NCI-H1436 (cell line): Measurements from ENCODE around the gene SELENOW.
A peak's percentile ranks its signal among the peaks of the same experiment; 100 is the strongest.
"Not testable (repeated sequence)": the region's sequence is repeated elsewhere in the genome, so short reads cannot be mapped to it uniquely, and the experiment has no call there.

Experiments used
- DNase-seq: peaks from one replicate; lab custom pipeline; 2025; lab: John Stamatoyannopoulos, UW

SELENOW gene

GRCh38 chr19:47756953-47757608 lies 21.4 kb upstream of the SELENOW start:
- no peak for DNase-seq

DNA sequence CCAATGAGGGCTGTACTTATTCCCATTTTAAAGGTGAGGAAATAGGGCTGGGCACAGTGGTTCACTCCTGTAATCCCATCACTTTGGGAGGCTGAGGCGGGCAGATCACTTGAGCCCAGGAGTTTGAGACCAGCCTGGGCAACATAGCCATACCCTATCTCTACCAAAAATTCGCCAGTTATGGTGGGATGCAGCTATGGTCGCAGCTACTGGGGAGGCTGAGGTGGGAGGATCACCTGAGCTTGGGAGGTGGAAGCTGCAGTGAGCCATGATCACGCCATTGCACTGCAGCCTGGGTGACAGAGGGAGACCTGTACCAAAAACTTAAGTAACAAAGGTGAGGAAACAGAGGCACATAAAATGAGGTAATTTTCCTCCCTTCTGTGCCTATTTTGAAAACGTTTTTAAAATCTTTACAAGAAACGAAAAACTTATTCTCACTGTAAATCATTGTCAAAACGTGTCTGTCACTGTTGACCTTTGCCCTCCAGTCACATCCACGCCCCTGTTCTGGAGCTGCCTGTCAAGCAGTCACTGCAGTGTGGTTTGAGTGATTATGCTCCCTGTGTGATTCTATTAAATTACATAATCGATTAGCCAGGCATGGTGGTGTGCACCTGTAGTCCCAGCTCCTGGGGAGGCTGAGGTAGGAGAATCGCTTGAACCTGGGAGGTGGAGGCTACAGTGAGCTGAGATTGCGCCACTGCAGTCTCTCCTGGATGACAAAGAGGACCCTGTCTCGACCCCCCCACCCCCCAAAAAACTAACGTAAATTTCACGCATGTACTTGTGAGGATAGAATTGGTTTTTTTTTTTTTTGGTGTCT lies 20.7 kb upstream of the SELENOW start:
- no peak for DNase-seq

DNA sequence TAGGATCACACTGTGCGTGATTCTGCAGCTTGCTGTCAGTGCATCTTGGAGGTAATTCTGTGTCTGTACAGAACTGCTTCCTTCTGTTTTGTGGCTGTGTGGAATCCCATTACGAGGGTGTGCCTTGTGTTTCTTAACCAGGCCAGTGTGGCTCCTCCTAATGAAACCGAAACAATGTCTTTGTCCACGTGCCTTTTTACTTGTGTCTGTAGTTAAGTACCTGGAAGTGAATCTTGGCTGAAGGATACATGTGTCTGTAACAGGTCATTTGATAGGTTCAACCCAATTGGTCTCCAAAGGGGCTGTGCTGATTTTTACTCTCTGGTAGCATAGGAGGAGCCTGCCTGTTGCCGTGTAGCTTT lies 20.1 kb upstream of the SELENOW start:
- no peak for DNase-seq

- DNase-seq = no peak
Measured at GRCh38 chr19:47760632-47760999, 17.9 kb upstream of the SELENOW start.

- DNase-seq = no peak
Measured at GRCh38 chr19:47761566-47761965, 16.9 kb upstream of the SELENOW start.

- DNase-seq = no peak
Measured at GRCh38 chr19:47762151-47762550, 16.4 kb upstream of the SELENOW start.

DNA sequence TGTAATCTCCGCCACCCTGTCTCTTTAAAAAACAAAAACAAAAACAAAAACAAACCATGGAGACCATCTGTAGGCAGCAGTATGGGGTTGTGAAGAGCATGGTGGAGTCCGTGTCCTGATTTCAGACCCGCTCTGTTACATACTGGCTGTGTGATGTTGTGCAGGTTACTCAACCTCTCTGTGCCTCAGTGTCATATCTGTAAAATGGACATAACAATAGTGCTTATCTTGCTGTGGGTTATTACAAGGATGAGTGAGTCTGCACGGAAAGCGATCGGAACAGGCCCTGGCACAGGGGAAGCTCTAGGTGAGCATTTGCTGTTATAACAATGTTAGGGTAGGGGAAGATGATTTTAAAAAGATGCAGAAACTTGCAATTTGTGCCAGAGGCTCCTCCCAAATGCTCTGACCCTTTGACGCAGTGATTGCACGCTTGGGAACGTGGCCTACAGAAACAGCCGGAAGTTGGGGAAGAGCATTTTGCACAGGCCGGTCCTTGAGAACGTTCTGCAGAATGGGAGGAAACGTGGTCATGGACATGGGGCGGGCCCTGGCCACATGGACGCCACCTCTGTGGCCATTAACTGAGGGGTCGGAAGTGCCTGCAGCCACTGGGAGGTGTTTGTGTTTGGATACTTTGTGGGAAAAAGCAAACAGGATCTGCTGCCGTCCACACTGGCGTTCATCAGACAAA lies 15.7 kb upstream of the SELENOW start:
- DNase-seq = no peak

- DNase-seq = not testable (repeated sequence)
Measured at GRCh38 chr19:47764705-47765104, 13.8 kb upstream of the SELENOW start.

- DNase-seq = peak; percentile 84
Measured at GRCh38 chr19:47765523-47766358, 12.8 kb upstream of the SELENOW start.

DNA sequence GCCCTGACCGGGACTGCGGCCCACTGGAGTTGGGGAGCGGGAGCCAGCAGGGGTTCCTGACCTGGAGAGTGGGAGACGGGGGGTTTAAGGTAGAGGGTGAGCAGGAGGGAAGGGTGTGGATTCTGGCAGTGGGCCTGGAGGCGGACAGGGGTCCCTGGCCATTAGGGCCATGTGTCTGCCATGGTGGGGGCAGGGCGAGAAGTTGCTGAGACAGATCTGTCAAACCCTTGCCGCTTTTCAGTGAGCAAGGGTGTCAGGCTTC lies 12.2 kb upstream of the SELENOW start:
- DNase-seq = no peak

- DNase-seq = no peak
Measured at GRCh38 chr19:47766670-47767069, 11.8 kb upstream of the SELENOW start.

DNA sequence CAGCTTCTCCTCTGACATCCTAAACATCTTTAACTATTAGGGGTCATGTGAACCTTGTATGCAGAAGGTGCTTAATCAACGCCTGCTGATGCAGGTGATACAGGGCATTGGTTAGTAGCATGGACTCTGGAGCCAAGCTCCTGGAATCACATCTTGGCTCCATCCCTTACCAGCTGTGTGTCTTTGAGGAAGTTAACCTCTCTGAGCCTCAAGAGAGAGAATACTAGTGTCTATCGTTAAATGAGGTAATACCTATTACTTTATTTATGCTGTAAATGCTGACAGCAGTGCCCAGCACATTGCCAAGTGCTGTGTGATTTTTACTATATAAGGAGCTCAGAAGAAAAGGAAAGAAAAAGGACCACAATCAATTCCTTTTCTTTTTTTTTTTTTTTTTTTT lies 11.2 kb upstream of the SELENOW start:
- no peak for DNase-seq

GRCh38 chr19:47768604-47769003 lies 9.9 kb upstream of the SELENOW start:
- no peak for DNase-seq

GRCh38 chr19:47769534-47769933 lies 9.0 kb upstream of the SELENOW start:
- no peak for DNase-seq

GRCh38 chr19:47771291-47771690 lies 7.2 kb upstream of the SELENOW start:
- not testable (repeated sequence) for DNase-seq

DNA sequence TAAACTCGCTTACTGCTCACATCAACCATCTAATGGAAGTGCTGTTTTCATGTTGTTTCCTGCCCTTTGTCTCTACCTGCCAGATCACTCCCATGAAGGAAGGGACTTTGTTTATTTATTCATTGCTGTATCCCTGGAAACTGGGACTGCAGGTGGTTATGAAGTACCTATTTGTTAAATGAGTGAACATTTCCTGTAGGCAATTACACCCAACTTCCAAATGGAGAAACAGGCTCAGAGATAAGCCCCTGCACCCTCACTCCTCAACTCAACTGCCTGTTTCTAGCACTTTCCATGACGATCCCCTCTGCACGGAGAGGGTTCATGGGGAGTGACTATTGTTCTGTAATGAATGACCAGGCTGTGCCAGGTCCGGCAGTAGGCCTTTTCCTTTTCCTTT lies 1.9 kb upstream of the SELENOW start:
- peak; percentile 94 for DNase-seq

- DNase-seq = not testable (repeated sequence)
Measured at GRCh38 chr19:47777245-47778048, 1.1 kb upstream of the SELENOW start.

DNA sequence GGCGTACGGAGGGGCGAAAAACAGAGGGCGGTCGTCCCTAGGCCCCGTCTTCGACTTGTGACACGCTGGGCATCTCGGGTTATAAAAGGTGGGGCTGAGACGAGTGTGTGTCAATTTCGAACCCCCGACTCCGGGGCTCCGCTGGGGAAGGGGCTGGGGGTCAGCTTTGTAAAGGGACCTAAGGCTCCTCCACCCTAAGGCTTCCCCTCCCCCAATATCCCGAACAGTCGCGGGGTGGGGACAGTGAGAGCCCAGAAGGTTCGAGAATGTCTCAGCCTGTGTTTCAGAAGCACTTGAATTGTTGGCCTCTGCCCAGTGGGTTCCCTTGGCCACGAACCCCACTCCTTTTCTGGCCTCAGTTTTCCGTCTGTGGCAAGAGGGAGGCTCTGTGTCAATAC lies 450 bp downstream of the SELENOW start:
- peak; percentile 6 for DNase-seq

DNA sequence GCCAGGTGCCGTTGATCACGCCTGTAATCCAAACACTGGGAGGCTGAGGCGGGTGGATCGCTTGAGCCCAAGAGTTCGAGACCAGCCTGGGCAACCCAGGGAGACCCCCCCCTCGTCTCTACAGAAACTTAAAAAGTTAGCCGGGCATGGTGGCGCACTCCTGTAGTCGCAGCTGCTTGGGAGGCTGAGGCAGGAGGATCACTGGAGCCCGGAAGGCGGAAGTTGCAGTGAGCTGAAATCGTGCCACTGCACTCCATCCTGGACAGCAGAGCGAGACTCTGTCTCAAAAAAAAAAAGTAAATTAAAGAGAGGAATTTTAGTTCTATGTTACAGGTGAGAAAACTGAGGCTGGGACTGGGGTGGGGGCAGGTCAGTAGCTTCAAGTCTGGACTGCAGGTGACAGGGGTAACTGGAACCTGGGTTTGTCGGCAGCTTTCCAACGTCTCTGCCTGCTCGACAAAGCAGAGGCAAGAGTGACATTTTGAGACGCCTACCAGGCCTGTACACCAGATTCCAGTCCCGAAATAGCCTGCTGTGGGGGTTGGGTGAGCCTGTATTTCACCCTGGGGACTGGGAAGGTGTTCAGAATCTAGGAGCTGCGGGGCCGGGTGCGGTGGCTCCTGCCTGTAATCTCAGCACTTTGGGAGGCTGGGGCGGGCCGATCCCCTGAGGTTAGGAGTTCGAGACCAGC lies 1.2 kb downstream of the SELENOW start:
- DNase-seq = peak; percentile 14

DNA sequence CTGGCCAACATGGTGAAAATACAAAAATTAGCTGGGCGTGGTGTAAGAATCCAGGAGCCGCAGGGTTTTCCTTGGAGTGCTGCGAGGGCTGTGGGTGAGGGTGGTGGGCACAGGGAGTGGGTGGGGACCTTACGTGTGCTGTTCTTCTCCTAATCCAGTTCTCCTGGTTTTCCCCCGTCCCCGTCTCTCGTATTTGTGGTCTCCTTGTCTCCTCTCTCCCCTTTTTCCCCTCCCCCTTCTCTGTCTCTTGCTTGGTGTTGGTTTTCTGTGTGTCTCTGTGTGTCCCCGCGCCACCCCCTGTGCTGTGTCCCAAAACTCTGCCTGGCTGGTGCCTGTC lies 1.7 kb downstream of the SELENOW start:
- DNase-seq = no peak

DNA sequence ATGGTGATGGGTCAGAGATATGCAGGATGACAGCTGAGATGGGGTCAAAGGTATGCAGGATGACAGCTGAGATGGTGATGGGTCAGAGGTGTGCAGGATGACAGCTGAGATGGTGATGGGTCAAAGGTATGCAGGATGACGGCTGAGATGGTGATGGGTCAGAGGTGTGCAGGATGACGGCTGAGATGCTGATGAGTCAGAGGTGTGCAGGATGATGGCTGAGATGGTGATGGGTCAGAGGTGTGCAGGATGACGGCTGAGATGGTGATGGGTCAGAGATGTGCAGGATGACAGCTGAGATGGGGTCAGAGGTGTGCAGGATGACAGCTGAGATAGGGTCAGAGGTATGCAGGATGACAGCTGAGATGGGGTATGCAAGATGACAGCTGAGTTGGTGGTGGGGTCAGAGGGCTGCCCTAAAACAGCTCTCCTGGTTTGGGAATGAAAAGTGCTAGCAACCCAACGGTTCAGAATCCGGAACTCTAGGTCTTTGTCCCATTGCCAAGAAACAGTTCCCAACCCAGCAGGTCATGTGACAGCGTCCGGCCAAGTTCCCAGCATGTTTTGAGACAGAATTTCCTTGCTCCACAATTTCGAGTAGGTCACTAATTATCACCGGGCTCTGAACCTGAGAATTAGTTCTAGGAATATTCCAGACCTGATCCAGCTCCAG lies 3.2 kb downstream of the SELENOW start:
- no peak for DNase-seq
